ENCODE results near the gene CYRIA.

GRCh38 chr2:16678964-16679363, 13.3 kb upstream of the CYRIA start:
- TF ChIP-seq CTCF (conservative IDR thresholded peaks at IDR 0.05 in 1 of 2, IDR thresholded peaks at IDR 0.05 in 1 of 2; ENCODE audit: low read depth in 1 of 2, low read length in 2 of 2) (no peak), EZH2 (IDR thresholded peaks at IDR 0.05; ENCODE audit: low read length, missing control alignments) (no peak)
